Endothelial cell of umbilical vein (primary cell): Measurements from ENCODE around the gene POLE2. TPM values are rescaled to one million over a fixed set of nuclear protein-coding genes. Genes with fewer than 3 reads are reported as not detected.
A peak's percentile ranks its signal among the peaks of the same experiment; 100 is the strongest.

Experiments used
- BruUV-seq: library from RNA; stranded (reverse); fragments of 400-500 nt; replicated peaks from 2 replicates; lab custom pipeline; 2021; lab: Mats Ljungman, UMichigan
- CTCF ChIA-PET: fragments of 300-600, 350-600 bp; sonication (Branson Sonifier 250); formaldehyde crosslinking; loops from one replicate; lab custom pipeline; 2021; ENCODE audit warnings: antibody characterized with exemption, inconsistent platforms; lab: Charles Lee
- POLR2A ChIA-PET: fragments of 300-600, 350-600 bp; sonication (Branson Sonifier 250); formaldehyde crosslinking; loops from one replicate; lab custom pipeline; 2021; ENCODE audit warnings: antibody characterized with exemption, inconsistent platforms; lab: Charles Lee
- DNase-seq: peaks from one replicate; pipeline ENCODE4 v3.0.0-alpha.2; 2011; ENCODE audit warnings: low read depth, low spot score
- FAIRE-seq: peaks from 2 replicates; lab custom pipeline; 2011; peaks lifted over from hg19 to GRCh38; lab: Jason Lieb, UNC
- H2AFZ ChIP-seq: 2 replicates; pipeline ENCODE4 v1.6.0; 2012; ENCODE audit warnings: low read depth, low read length, control low read depth, inconsistent platforms
- H3K27ac ChIP-seq: 2 replicates; pipeline ENCODE4 v1.5.1; 2011; ENCODE audit warnings: low read depth, mild to moderate bottlenecking, control low read depth, low read length, moderate library complexity; ENCODE audit not compliant: insufficient read depth
- H3K27me3 ChIP-seq, 2 experiments: 2 replicates each; pipeline versions ENCODE4 v1.6.0 to v1.6.1; 2011; ENCODE audit warnings: low read length in 2 of 2, mixed read lengths in 1 of 2; ENCODE audit not compliant: control insufficient read depth in 2 of 2, insufficient read depth in 2 of 2
- H3K36me3 ChIP-seq, 2 experiments: 2 replicates in 1 of 2; 3 replicates in 1 of 2; pipeline ENCODE4 v1.5.1; 2011; ENCODE audit warnings: low read length in 2 of 2, mild to moderate bottlenecking in 1 of 2, moderate library complexity in 1 of 2; ENCODE audit not compliant: control insufficient read depth in 2 of 2, insufficient read depth in 2 of 2; ENCODE audit errors: extremely low read depth in 1 of 2
- H3K4me1 ChIP-seq: 3 replicates; pipeline ENCODE4 v1.5.1; 2011; ENCODE audit warnings: mild to moderate bottlenecking, low read length; ENCODE audit not compliant: control insufficient read depth, insufficient read depth; ENCODE audit errors: extremely low read depth
- H3K4me2 ChIP-seq: 2 replicates; pipeline ENCODE4 v1.6.1; 2011; ENCODE audit warnings: low read length, control low read depth, mixed read lengths; ENCODE audit not compliant: insufficient read depth
- H3K4me3 ChIP-seq, 3 experiments: fragments of 200-600 bp in 1 of 3; sonication (generic), shearing (Covaris generic) in 1 of 3; replicated peaks in 1 of 3; 2 replicates each; pipeline ENCODE4 v1.5.1; 2011 to 2016; ENCODE audit warnings: control low read depth in 3 of 3, low read length in 3 of 3, mild to moderate bottlenecking in 2 of 3, inconsistent platforms in 1 of 3, low read depth in 1 of 3, moderate library complexity in 1 of 3; ENCODE audit not compliant: insufficient read depth in 1 of 3
- H3K79me2 ChIP-seq: 2 replicates; pipeline ENCODE4 v1.6.0; 2012; ENCODE audit warnings: low read length, inconsistent platforms; ENCODE audit not compliant: control insufficient read depth, insufficient read depth
- H3K9ac ChIP-seq: replicated peaks from 2 replicates; pipeline ENCODE3; 2011; ENCODE audit warnings: low read length, control low read depth; ENCODE audit not compliant: insufficient read depth; ENCODE audit errors: extremely low read depth
- H3K9me1 ChIP-seq: replicated peaks from 3 replicates; pipeline ENCODE4 v1.6.0; 2011; ENCODE audit warnings: mild to moderate bottlenecking, low read length; ENCODE audit not compliant: control insufficient read depth, insufficient read depth; ENCODE audit errors: extremely low read depth
- H3K9me3 ChIP-seq: replicated peaks from 2 replicates; pipeline ENCODE4 v1.5.1; 2012; ENCODE audit warnings: low read length, inconsistent platforms; ENCODE audit not compliant: control insufficient read depth, insufficient read depth
- H4K20me1 ChIP-seq: replicated peaks from 2 replicates; pipeline ENCODE3; 2011; ENCODE audit warnings: mild to moderate bottlenecking, low read length; ENCODE audit not compliant: control insufficient read depth, insufficient read depth; ENCODE audit errors: extremely low read depth
- EZH2 ChIP-seq: IDR thresholded peaks from 2 replicates; pipeline ENCODE4 v1.6.1; 2012; ENCODE audit warnings: borderline replicate concordance, low read depth, mild to moderate bottlenecking, moderate library complexity, low read length, inconsistent platforms; ENCODE audit not compliant: severe bottlenecking
- FOS ChIP-seq: IDR thresholded peaks from 2 replicates; pipeline ENCODE4 v1.6.1; 2011; ENCODE audit warnings: mild to moderate bottlenecking, low read length, moderate library complexity, borderline replicate concordance; ENCODE audit not compliant: insufficient read depth
- GATA2 ChIP-seq: IDR thresholded peaks from 2 replicates; pipeline ENCODE4 v1.7.0; 2011; ENCODE audit warnings: low read depth, mild to moderate bottlenecking, moderate library complexity, mixed read lengths, low read length; ENCODE audit not compliant: insufficient read length, insufficient read depth
- JUN ChIP-seq: IDR thresholded peaks from 2 replicates; pipeline ENCODE4 v1.6.1; 2011; ENCODE audit warnings: borderline replicate concordance, low read depth; ENCODE audit not compliant: insufficient read length, insufficient read depth
- MYC ChIP-seq: IDR thresholded peaks from one replicate; pipeline ENCODE4 v1.6.1; 2011; ENCODE audit warnings: mild to moderate bottlenecking, low read depth, low read length
- POLR2A ChIP-seq: IDR thresholded peaks from 2 replicates; pipeline ENCODE4 v1.6.1; 2012; ENCODE audit warnings: low read depth, mild to moderate bottlenecking, control low read depth, low read length
- POLR2AphosphoS5 ChIP-seq: IDR thresholded peaks from 2 replicates; pipeline ENCODE4 v1.6.1; 2012; ENCODE audit warnings: low read depth, mild to moderate bottlenecking, control low read depth, low read length, moderate library complexity; ENCODE audit not compliant: insufficient read depth
- dilution Hi-C: fragments of 300-500 bp; cut with MboI; formaldehyde crosslinking; loops from one replicate; pipeline ENCODE4 v1.15.0; 2019; ENCODE audit warnings: low sequenced_read_pairs; ENCODE audit not compliant: extremely low pct_ligation_motif_present
- intact Hi-C: fragments of 100-400 bp; cut with micrococcal nuclease; formaldehyde crosslinking; loops from one replicate; pipeline ENCODE4 v1.10.0; 2022
- polyA plus RNA-seq, 4 experiments: library from polyadenylated mRNA; depleted of rRNA in 3 of 4; stranded (reverse) in 3 of 4; unstranded in 1 of 4; fragments of >200 nt; gene quantifications; 2 replicates each; pipeline versions ENCODE4 v1.2.1 to v1.2.3, GENCODE V29; 2011 to 2012; ENCODE audit warnings: missing spikeins in 1 of 4
- total RNA-seq: library from RNA; stranded (reverse); gene quantifications from 2 replicates; pipeline ENCODE4 v1.2.3, GENCODE V29; 2021
- TF ChIP-seq, protein P1 (sequence below): IDR thresholded peaks from 2 replicates; pipeline ENCODE4 v1.6.1; 2011; ENCODE audit not compliant: insufficient read depth, insufficient read length
- TF ChIP-seq, protein P2 (sequence below), 2 donors: IDR thresholded peaks; 1 replicate in 1 of 2; 2 replicates in 1 of 2; pipeline ENCODE4 v1.5.1; 2011; ENCODE audit warnings: low read length in 2 of 2, mild to moderate bottlenecking in 2 of 2, moderate library complexity in 2 of 2, control low read depth in 1 of 2, inconsistent platforms in 1 of 2, low read depth in 1 of 2; ENCODE audit not compliant: insufficient read depth in 1 of 2; ENCODE audit errors: extremely low read depth in 1 of 2

Gene POLE2
- total and polyA plus RNA-seq, 2 donors (not counting 3 experiments of a cell fraction or from before 2014, with no cell fraction given), result 12.5 to 16.4 TPM

GRCh38 chr14:49653508-49653907 is 34.5 kb downstream of the POLE2 start:
- POLR2A ChIA-PET, result no interaction called here
- dilution Hi-C loops (no loop called here), intact Hi-C loops (no loop called here)
- H2AFZ ChIP-seq, result no peak overlapping the region
- no peak overlapping the region for H3K4me3 ChIP-seq
- H3K9me1 ChIP-seq, result no peaks in the 10 kb centered on the region
- no peak overlapping the region for H3K9ac ChIP-seq
- DNase-seq (no peak), FAIRE-seq (no peak)
- TF ChIP-seq POLR2A, result no peak
- no peak for TF ChIP-seq POLR2AphosphoS5
- TF ChIP-seq MYC, result no peak
- TF ChIP-seq, protein P1, sequence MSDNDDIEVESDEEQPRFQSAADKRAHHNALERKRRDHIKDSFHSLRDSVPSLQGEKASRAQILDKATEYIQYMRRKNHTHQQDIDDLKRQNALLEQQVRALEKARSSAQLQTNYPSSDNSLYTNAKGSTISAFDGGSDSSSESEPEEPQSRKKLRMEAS, result no peak
- no peak for TF ChIP-seq FOS
- no TSS peak for BruUV-seq
- H4K20me1 ChIP-seq, result no peaks in the 10 kb centered on the region
- no peak overlapping the region for H3K27ac ChIP-seq
- H3K4me2 ChIP-seq, result no peak overlapping the region
- CTCF ChIA-PET, result interaction anchor here (1.3 kb wide), 1 partner anchor 19 kb away, joined by 3 read pairs; no protein-coding TSS in a partner anchor
- no peaks in the 10 kb centered on the region for H3K36me3 ChIP-seq
- no peaks in the 10 kb centered on the region for H3K4me1 ChIP-seq
- H3K27me3 ChIP-seq, result no peaks in the 10 kb centered on the region
- no peaks in the 10 kb centered on the region for H3K79me2 ChIP-seq
- H3K9me3 ChIP-seq, result no peaks in the 10 kb centered on the region

DNA sequence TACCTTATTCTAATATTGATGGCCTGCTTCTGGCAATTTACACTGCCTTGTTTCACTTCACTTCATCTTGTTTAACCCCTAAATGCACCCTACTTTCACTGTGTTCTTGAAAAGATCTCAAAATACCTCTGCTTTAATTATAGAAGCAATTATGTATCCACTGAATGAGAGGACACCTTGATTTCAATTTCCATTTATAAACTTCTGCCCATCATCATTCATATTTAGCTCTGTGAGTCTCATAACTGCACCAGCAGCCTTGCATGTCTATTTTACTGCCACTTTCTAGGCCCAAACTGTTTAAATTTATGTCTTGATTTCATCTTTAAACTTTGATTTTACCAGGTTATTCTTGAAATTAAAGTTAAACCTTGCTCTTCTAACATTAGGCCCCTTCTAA is 45.9 kb downstream of the POLE2 start:
- ChIA-PET CTCF (interaction anchor here (1.5 kb wide), 1 partner anchor 8 kb away, joined by 7 read pairs; no protein-coding TSS in a partner anchor), POLR2A (no interaction called here)
- H3K79me2 ChIP-seq, result peaks cover 23% of the 10 kb centered on the region

More for the DNA sequence above, 45.9 kb downstream of the POLE2 start:
- H3K27ac ChIP-seq, result no peak overlapping the region
- dilution Hi-C loops, result no loop called here
- H3K4me3 ChIP-seq, result no peak overlapping the region
- BruUV-seq, result no TSS peak
- intact Hi-C loops, result no loop called here
- no peaks in the 10 kb centered on the region for H4K20me1 ChIP-seq
- TF ChIP-seq JUN (no peak), POLR2A (no peak), EZH2 (no peak), POLR2AphosphoS5 (no peak), GATA2 (no peak), FOS (no peak), MYC (no peak)
- TF ChIP-seq, protein P2, sequence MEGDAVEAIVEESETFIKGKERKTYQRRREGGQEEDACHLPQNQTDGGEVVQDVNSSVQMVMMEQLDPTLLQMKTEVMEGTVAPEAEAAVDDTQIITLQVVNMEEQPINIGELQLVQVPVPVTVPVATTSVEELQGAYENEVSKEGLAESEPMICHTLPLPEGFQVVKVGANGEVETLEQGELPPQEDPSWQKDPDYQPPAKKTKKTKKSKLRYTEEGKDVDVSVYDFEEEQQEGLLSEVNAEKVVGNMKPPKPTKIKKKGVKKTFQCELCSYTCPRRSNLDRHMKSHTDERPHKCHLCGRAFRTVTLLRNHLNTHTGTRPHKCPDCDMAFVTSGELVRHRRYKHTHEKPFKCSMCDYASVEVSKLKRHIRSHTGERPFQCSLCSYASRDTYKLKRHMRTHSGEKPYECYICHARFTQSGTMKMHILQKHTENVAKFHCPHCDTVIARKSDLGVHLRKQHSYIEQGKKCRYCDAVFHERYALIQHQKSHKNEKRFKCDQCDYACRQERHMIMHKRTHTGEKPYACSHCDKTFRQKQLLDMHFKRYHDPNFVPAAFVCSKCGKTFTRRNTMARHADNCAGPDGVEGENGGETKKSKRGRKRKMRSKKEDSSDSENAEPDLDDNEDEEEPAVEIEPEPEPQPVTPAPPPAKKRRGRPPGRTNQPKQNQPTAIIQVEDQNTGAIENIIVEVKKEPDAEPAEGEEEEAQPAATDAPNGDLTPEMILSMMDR (IDR thresholded peaks at IDR 0.05; ENCODE audit: extremely low read depth in 1 of 2, insufficient read depth in 1 of 2, low read depth in 1 of 2, low read length in 2 of 2), result no peak
- TF ChIP-seq, protein P1, result no peak
- H3K27me3 ChIP-seq, result no peaks in the 10 kb centered on the region
- no peak overlapping the region for H2AFZ ChIP-seq
- no peaks in the 10 kb centered on the region for H3K9me1 ChIP-seq
- no peak overlapping the region for H3K4me2 ChIP-seq
- no peak for DNase-seq
- peaks cover 0 to 10% of the 10 kb centered on the region in 2 experiments for H3K36me3 ChIP-seq
- peak; percentile 28 for FAIRE-seq
- no peak overlapping the region for H3K9ac ChIP-seq
- H3K4me1 ChIP-seq, result no peaks in the 10 kb centered on the region
- H3K9me3 ChIP-seq, result no peaks in the 10 kb centered on the region
